Right atrium auricular region (tissue), 2 donors: ENCODE measurements around the gene PGBD2. TPM values are rescaled to one million over a fixed set of nuclear protein-coding genes. Genes with fewer than 3 reads are reported as not detected.

ENCODE experiments used
- DNase-seq: peaks from one replicate; pipeline ENCODE4 v3.0.0-alpha.2; 2019; ENCODE audit warnings: low spot score
- H3K27ac ChIP-seq, 2 donors: fragments of 200-600 bp; sonication (generic); 1 replicate in 1 of 2; 2 replicates in 1 of 2; pipeline ENCODE4 v1.5.1; 2016 to 2019
- H3K27me3 ChIP-seq, 2 donors: fragments of 200-600 bp; sonication (generic); one replicate each; pipeline versions ENCODE4 v1.5.1 to v1.6.0; 2017 to 2019
- H3K36me3 ChIP-seq: fragments of 200-600 bp; sonication (generic); one replicate; pipeline ENCODE4 v1.5.1; 2016
- H3K4me1 ChIP-seq, 2 donors: fragments of 200-600 bp; sonication (generic); one replicate each; pipeline versions ENCODE4 v1.5.1 to v1.6.0; 2017 to 2019
- H3K4me3 ChIP-seq, 2 donors: fragments of 200-600 bp; sonication (generic); 1 replicate in 1 of 2; 2 replicates in 1 of 2; pipeline ENCODE4 v1.5.1; 2017 to 2019; ENCODE audit warnings: mild to moderate bottlenecking in 1 of 2, moderate library complexity in 1 of 2
- H3K9me3 ChIP-seq, 2 donors: fragments of 200-600 bp; sonication (generic); one replicate each; pipeline ENCODE4 v1.5.1; 2019
- CTCF ChIP-seq, 2 donors: fragments of 200-600 bp; sonication (generic); IDR thresholded peaks; one replicate each; pipeline ENCODE4 v1.5.1; 2019; ENCODE audit warnings: antibody characterized with exemption in 2 of 2
- total RNA-seq, 2 donors: library from RNA; depleted of rRNA; stranded (reverse); fragments of >200 nt; gene quantifications; one replicate each; pipeline ENCODE4 v1.1.0, GENCODE V29; 2016

PGBD2 gene
- total RNA-seq, 2 donors from 2014 or later, result 2.4 to 3.1 TPM

DNA sequence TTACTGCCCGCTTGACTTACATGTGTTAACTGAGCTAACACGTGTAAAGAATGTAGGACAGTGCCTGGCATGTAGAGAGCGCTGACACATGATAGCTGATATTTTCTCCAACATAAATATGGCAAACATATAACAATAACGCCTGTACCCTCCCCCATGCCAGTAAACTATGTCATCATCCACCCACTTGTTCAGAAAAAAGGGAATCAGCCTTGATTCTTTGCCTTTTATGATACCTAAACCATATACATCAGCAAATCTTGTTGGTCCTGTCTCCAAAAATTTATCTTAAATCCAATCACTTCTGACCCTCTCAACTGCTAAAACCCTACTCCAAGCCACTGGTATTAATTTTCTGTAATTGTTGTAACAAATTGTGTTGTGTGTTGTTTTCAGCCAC is 46.0 kb upstream of the PGBD2 start:
- no peak for TF ChIP-seq CTCF (IDR thresholded peaks at IDR 0.05)
- Histone ChIP-seq H3K27ac (peak overlapping the region in 1 of 2 donors; percentile 86), H3K4me1 (peaks cover 0 to 37% of the 10 kb centered on the region in 2 donors), H3K9me3 (no peaks in the 10 kb centered on the region), H3K36me3 (no peaks in the 10 kb centered on the region), H3K27me3 (no peaks in the 10 kb centered on the region), H3K4me3 (no peak overlapping the region)
- DNase-seq, result no peak

DNA sequence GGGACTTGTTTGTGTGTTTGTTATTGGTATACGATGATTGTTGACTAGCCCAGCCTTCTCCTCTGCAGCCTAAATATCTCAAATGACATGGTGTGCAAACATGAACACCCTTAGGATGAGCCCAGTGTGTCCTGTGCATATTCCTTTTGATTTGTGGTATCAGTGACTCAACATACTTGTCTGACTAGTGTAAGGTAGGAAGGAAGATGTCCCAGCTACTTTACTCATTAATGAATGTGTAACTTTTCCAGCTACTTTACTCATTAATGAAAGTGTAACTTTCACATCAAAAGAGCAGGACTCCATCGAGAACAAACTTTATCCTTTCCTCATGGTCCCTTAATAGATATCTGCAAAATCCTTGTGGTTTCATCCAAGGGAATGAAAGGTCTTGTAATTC is 44.4 kb upstream of the PGBD2 start:
- TF ChIP-seq CTCF (IDR thresholded peaks at IDR 0.05), result no peak
- Histone ChIP-seq H3K27ac (no peak overlapping the region), H3K4me3 (no peak overlapping the region), H3K4me1 (peaks cover 0 to 37% of the 10 kb centered on the region in 2 donors), H3K27me3 (no peaks in the 10 kb centered on the region), H3K36me3 (no peaks in the 10 kb centered on the region), H3K9me3 (no peaks in the 10 kb centered on the region)
- DNase-seq, result no peak

DNA sequence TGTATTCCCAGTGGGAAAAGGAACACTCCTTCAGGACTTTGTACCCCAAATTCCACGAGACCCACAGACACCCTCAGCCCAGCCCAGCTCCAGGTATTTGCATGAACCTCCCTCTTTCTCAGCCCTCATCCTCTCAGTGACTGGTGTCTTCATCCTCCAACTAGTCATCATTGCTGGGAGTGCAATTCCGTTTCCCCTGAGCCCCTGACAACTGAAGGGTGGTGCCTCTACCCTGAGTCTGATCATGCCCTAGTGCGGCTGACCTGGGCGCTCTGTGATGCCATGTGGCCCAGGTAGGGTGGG is 43.4 kb upstream of the PGBD2 start:
- peaks cover 0 to 32% of the 10 kb centered on the region in 2 donors for H3K4me1 ChIP-seq
- no peaks in the 10 kb centered on the region for H3K36me3 ChIP-seq
- no peaks in the 10 kb centered on the region for H3K27me3 ChIP-seq
- TF ChIP-seq CTCF (IDR thresholded peaks at IDR 0.05), result no peak
- H3K9me3 ChIP-seq, result no peaks in the 10 kb centered on the region
- DNase-seq, result no peak
- H3K27ac ChIP-seq, result peak overlapping the region; percentile 64 to 76
- H3K4me3 ChIP-seq, result peak overlapping the region; percentile 50 to 65

DNA sequence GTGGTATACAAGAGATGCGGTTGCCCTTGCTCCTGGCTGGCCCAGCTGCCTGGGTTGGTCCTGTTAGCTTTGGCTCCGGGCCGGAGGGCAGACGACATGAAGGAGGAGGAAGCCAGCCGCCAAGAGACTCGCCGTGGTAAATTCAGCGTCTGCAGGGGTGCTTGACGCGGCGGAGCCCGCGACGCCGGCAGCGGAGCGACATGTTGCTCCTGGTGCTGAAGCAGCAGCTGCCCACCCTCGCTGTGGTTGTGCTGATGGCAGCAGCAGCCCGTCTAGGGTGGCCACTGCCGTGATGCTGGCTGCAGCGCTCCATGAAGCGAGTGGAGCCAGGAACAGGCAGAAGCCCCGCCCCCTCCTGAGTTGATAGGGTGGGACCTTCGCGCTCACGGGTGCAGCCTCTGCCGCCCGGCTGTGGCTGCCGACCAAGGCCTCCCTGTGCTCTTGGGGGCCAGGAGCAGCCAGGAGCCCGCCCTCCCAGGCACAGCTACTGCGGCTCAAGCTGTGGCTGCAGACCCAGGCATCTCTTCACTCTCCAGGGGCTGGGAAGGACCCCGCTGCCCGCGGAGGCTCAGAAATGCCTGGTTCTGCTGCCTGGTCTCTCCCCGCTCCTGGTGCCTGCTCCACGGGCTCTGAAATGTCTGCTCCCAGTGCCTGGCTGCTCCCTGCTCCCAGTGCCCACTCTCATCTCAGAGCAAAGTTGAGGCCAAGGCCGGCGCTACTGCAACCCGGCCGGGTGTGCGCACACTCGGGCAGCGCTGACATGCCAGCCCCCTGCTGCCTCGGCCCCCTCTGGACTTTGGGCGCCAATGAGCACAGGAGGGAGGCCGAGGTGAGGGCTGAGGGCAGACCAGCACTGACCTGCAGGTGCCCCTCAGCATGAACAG is 42.8 kb upstream of the PGBD2 start:
- H3K4me3 ChIP-seq, result peak overlapping the region; percentile 50 to 65
- DNase-seq, result peak; percentile 91

DNA sequence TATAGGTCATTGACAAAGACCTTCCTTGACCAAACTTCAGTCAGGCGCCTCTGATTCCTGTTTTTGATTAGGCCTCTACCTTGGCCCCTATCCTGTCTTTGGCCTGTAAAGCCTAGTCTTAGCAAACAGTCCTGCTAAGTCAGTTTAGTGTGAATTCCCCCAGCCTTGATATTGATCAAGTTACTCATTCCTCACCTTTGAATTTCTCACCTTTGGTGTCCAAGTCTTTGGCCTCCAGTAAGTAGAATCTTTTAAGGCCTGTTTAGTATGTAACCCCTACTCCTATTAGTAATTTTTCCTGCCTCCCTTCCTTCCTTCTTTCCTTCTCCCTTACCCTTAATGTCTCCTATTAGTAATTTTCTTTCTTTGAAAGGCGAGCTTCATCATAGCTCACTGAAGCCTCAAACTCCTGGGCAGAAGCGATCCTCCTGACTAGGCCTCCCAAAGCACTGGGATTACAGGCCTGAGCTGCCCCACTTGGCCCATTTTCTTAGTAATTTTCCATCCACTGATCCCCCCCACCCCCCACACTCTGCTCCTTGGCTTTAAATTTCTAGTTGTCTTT is 34.1 kb upstream of the PGBD2 start:
- no peak for DNase-seq
- Histone ChIP-seq H3K9me3 (no peaks in the 10 kb centered on the region), H3K27me3 (no peaks in the 10 kb centered on the region), H3K4me1 (peaks cover 0 to 8% of the 10 kb centered on the region in 2 donors), H3K36me3 (no peaks in the 10 kb centered on the region), H3K27ac (peak overlapping the region; percentile 98), H3K4me3 (no peak overlapping the region)
- TF ChIP-seq CTCF (IDR thresholded peaks at IDR 0.05), result no peak

More for the DNA sequence above, 42.8 kb upstream of the PGBD2 start:
- peak overlapping the region; percentile 64 to 76 for H3K27ac ChIP-seq
- H3K9me3 ChIP-seq, result no peaks in the 10 kb centered on the region
- H3K36me3 ChIP-seq, result no peaks in the 10 kb centered on the region
- no peaks in the 10 kb centered on the region for H3K27me3 ChIP-seq
- peaks cover 0 to 26% of the 10 kb centered on the region in 2 donors for H3K4me1 ChIP-seq
- peak in 1 of 2 donors; percentile 17 for TF ChIP-seq CTCF (IDR thresholded peaks at IDR 0.05)
